Transverse colon (tissue), 4 donors: ENCODE measurements around the gene LRPPRC.

Experiments used
- CTCF ChIP-seq, 5 experiments: fragments of 200-600 bp in 3 of 5; fragments of 450-650 bp in 2 of 5; sonication (generic) in 3 of 5; IDR thresholded peaks; 1 replicate in 2 of 5; 2 replicates in 3 of 5; pipeline ENCODE4 v1.5.1; 2016 to 2017; ENCODE audit warnings: antibody characterized with exemption in 5 of 5, inconsistent platforms in 3 of 5, mild to moderate bottlenecking in 2 of 5, moderate library complexity in 1 of 5
- EP300 ChIP-seq: sonication (generic); formaldehyde crosslinking; IDR thresholded peaks from one replicate; pipeline ENCODE4 v1.6.1; 2017; ENCODE audit warnings: antibody characterized with exemption, low read depth
- POLR2A ChIP-seq: fragments of 450-650 bp; IDR thresholded peaks from one replicate; pipeline ENCODE4 v1.6.1; 2016; ENCODE audit warnings: antibody characterized with exemption, mild to moderate bottlenecking, moderate library complexity
- POLR2AphosphoS5 ChIP-seq, 3 donors: sonication (generic); formaldehyde crosslinking; IDR thresholded peaks; one replicate each; pipeline ENCODE4 v1.6.1; 2016; ENCODE audit warnings: antibody characterized with exemption in 3 of 3

- TF ChIP-seq CTCF (IDR thresholded peaks at IDR 0.05) (no peak), POLR2A (no peak), EP300 (no peak), POLR2AphosphoS5 (IDR thresholded peaks at IDR 0.05) (no peak)
These were observed 98.3 kb downstream of the LRPPRC start for GRCh38 chr2:43897492-43897891.
